Measurements from ENCODE around the gene LASP1.

LASP1 gene

GRCh38 chr17:38861399-38861843 is 8.4 kb upstream of the LASP1 start:
- no peak for DNase-seq (ENCODE audit: low spot score)
- no peak overlapping the region for H3K4me3 Mint-ChIP-seq

GRCh38 chr17:38864636-38865398 is 5.0 kb upstream of the LASP1 start:
- H3K27ac Mint-ChIP-seq = no peak overlapping the region
- no peaks in the 10 kb centered on the region for H3K9me3 Mint-ChIP-seq
- H3K27me3 Mint-ChIP-seq (ENCODE audit: low read depth) = peaks cover 2% of the 10 kb centered on the region
- peaks cover 19% of the 10 kb centered on the region for H3K4me1 Mint-ChIP-seq (ENCODE audit: low read depth)
- DNase-seq (ENCODE audit: low spot score) = no peak
- H3K36me3 Mint-ChIP-seq (ENCODE audit: low read depth) = no peaks in the 10 kb centered on the region
- no peak overlapping the region for H3K4me3 Mint-ChIP-seq

More at GRCh38 chr17:38861399-38861843, 8.4 kb upstream of the LASP1 start:
- Mint-ChIP-seq H3K27me3 (ENCODE audit: low read depth) (no peaks in the 10 kb centered on the region), H3K9me3 (no peaks in the 10 kb centered on the region), H3K27ac (no peak overlapping the region), H3K36me3 (ENCODE audit: low read depth) (no peaks in the 10 kb centered on the region), H3K4me1 (ENCODE audit: low read depth) (no peaks in the 10 kb centered on the region)

- H3K9me3 Mint-ChIP-seq = no peaks in the 10 kb centered on the region
- H3K4me3 Mint-ChIP-seq = peak overlapping the region; percentile 92
These were observed 2.5 kb upstream of the LASP1 start for GRCh38 chr17:38867179-38867967.

GRCh38 chr17:38867968-38868816 is 1.7 kb upstream of the LASP1 start:
- peak; percentile 22 for DNase-seq (ENCODE audit: low spot score)
- no peaks in the 10 kb centered on the region for H3K9me3 Mint-ChIP-seq
- peak overlapping the region; percentile 92 for H3K4me3 Mint-ChIP-seq
- H3K36me3 Mint-ChIP-seq (ENCODE audit: low read depth) = peaks cover 13% of the 10 kb centered on the region
- H3K27me3 Mint-ChIP-seq (ENCODE audit: low read depth) = peaks cover 2% of the 10 kb centered on the region
- peaks cover 37% of the 10 kb centered on the region for H3K4me1 Mint-ChIP-seq (ENCODE audit: low read depth)
- peak overlapping the region; percentile 98 for H3K27ac Mint-ChIP-seq

More at GRCh38 chr17:38867179-38867967, 2.5 kb upstream of the LASP1 start:
- Mint-ChIP-seq H3K4me1 (ENCODE audit: low read depth) (peaks cover 30% of the 10 kb centered on the region), H3K27me3 (ENCODE audit: low read depth) (peaks cover 2% of the 10 kb centered on the region), H3K27ac (peak overlapping the region; percentile 98), H3K36me3 (ENCODE audit: low read depth) (peaks cover 9% of the 10 kb centered on the region)
- DNase-seq (ENCODE audit: low spot score) = peak; percentile 63

DNA sequence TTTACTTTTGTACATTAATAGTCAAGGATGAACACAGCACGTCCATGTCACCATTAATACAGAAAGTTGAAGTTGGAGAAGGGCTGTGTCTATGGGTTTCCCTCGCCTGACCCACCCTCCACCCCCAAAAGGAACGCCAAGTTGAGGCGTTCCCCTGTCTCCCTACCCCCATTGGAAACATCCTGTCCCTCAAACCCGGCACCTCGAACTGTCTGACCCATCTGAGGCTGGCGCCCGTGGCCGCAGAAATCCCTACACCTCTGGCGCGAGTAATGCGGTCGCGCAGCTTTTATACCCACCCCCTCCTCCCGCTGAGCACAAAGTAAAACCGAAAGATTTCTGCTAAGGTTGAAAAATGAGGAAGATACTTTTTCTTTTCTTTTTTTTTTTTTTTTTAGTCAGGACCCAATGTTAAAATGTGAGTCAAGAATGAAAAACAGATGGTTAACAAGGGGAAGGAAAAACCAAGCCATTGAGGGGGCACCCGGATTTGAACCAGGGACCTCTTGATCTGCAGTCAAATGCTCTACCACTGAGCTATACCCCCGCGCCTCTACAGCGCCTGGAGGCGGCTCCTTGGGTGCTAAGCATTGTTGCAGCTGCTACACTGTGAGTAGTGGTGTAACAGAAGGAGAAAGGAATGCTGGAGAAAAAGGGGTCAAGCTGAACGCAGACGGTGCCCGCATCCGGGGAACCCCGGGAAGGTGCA is 887 bp upstream of the LASP1 start:
- H3K4me1 Mint-ChIP-seq (ENCODE audit: low read depth) = peaks cover 42% of the 10 kb centered on the region
- no peaks in the 10 kb centered on the region for H3K9me3 Mint-ChIP-seq
- H3K27me3 Mint-ChIP-seq (ENCODE audit: low read depth) = peaks cover 2% of the 10 kb centered on the region
- H3K27ac Mint-ChIP-seq = peak overlapping the region; percentile 98
- DNase-seq (ENCODE audit: low spot score) = peak; percentile 87
- H3K4me3 Mint-ChIP-seq = peak overlapping the region; percentile 92
- peaks cover 14% of the 10 kb centered on the region for H3K36me3 Mint-ChIP-seq (ENCODE audit: low read depth)

GRCh38 chr17:38870259-38871165 is 654 bp downstream of the LASP1 start:
- H3K27me3 Mint-ChIP-seq (ENCODE audit: low read depth) = peaks cover 2% of the 10 kb centered on the region
- peaks cover 14% of the 10 kb centered on the region for H3K36me3 Mint-ChIP-seq (ENCODE audit: low read depth)
- H3K27ac Mint-ChIP-seq = peak overlapping the region; percentile 97
- peak; percentile 77 for DNase-seq (ENCODE audit: low spot score)
- H3K4me3 Mint-ChIP-seq = peak overlapping the region; percentile 97
- H3K9me3 Mint-ChIP-seq = no peaks in the 10 kb centered on the region
- H3K4me1 Mint-ChIP-seq (ENCODE audit: low read depth) = peaks cover 46% of the 10 kb centered on the region

- Mint-ChIP-seq H3K4me1 (ENCODE audit: low read depth) (peaks cover 48% of the 10 kb centered on the region), H3K27me3 (ENCODE audit: low read depth) (peaks cover 2% of the 10 kb centered on the region), H3K9me3 (no peaks in the 10 kb centered on the region), H3K4me3 (peak overlapping the region; percentile 88), H3K36me3 (ENCODE audit: low read depth) (peaks cover 15% of the 10 kb centered on the region), H3K27ac (peak overlapping the region; percentile 87)
- DNase-seq (ENCODE audit: low spot score) = peak; percentile 78
These were observed 1.6 kb downstream of the LASP1 start for GRCh38 chr17:38871247-38872015.

GRCh38 chr17:38872027-38872511 is 2.2 kb downstream of the LASP1 start:
- Mint-ChIP-seq H3K36me3 (ENCODE audit: low read depth) (peaks cover 16% of the 10 kb centered on the region), H3K27ac (peak overlapping the region; percentile 87), H3K27me3 (ENCODE audit: low read depth) (peaks cover 2% of the 10 kb centered on the region), H3K4me1 (ENCODE audit: low read depth) (peaks cover 55% of the 10 kb centered on the region), H3K9me3 (no peaks in the 10 kb centered on the region), H3K4me3 (peak overlapping the region; percentile 88)
- DNase-seq (ENCODE audit: low spot score) = no peak

DNA sequence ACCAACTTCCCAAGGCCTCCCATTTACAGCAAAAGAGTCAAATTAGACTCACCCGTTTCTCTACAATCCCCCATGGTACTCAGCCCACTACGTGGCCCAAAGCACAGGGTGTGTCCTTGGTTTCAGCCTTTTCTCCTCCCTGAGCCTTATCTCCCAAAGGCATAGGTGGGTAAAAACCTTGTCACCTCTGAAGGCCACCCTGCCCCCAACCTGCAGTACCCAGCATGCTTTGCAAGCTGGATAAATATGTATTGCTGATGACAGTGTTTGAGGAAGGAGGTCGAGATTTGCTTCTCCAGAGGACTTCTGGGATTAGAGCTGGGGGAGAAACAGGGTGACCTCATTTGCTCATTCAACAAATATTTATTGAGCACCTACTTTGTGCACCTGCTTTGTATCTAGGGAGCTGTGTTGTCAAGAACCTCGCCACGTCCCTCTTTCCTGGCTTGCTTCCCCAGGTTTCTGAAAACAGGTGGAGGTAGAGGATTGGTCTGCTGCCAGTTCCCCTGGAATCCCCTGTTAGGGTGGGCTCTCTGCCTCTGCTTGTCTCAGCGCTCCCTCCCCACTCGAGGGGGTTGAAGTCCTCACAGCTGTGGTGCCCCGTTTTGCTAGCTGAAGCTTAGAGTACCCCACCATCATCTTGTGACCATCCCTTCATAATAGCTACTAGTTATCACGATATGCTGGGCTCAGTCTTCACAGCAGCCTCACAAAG is 3.0 kb downstream of the LASP1 start:
- DNase-seq (ENCODE audit: low spot score) = no peak
- peak overlapping the region; percentile 60 for H3K27ac Mint-ChIP-seq
- H3K36me3 Mint-ChIP-seq (ENCODE audit: low read depth) = peaks cover 16% of the 10 kb centered on the region
- H3K27me3 Mint-ChIP-seq (ENCODE audit: low read depth) = peaks cover 2% of the 10 kb centered on the region
- H3K4me1 Mint-ChIP-seq (ENCODE audit: low read depth) = peaks cover 57% of the 10 kb centered on the region
- H3K9me3 Mint-ChIP-seq = no peaks in the 10 kb centered on the region
- peak overlapping the region; percentile 88 for H3K4me3 Mint-ChIP-seq

DNA sequence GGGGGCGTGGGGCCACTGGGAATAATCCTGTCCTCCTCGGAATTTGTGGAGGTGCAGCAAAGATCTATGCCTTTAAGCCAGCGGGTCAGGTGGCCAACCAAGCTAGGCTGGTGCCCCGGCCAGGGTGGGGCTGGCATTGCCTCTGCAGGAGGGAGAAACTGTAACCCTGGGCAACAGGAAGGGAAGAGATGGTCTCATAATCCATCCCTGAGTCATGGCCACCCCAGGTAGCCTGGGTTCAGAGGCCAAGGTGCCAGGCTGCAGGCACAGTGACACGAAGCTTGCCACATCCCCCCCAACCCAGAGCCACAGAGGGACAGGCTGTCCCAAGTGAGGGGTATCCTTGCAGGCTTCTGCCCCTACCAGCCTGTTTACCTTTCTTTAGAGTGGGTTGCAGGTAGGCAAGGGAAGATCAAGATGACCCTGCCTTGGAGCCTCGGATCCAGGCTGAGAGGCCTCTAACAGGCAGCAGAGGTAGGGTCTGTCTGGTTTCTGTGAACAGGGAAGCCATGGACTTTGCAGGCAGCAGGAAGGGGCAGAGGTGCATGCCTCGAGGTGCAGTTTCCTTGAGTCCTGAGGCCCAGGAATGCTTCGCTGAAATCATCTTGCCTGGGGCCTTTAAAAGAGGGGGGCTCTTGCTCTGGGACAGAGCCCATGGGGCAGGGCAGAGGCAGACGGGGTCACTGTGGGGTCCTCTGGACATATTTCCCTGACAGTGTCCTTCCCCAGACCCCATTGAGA is 4.0 kb downstream of the LASP1 start:
- Mint-ChIP-seq H3K36me3 (ENCODE audit: low read depth) (peaks cover 21% of the 10 kb centered on the region), H3K4me1 (ENCODE audit: low read depth) (peaks cover 53% of the 10 kb centered on the region)

More for the DNA sequence above, 4.0 kb downstream of the LASP1 start:
- H3K27me3 Mint-ChIP-seq (ENCODE audit: low read depth) = peaks cover 2% of the 10 kb centered on the region
- H3K4me3 Mint-ChIP-seq = peak overlapping the region; percentile 21
- no peak for DNase-seq (ENCODE audit: low spot score)
- H3K9me3 Mint-ChIP-seq = no peaks in the 10 kb centered on the region
- H3K27ac Mint-ChIP-seq = peak overlapping the region; percentile 41

Data from T-helper 2 cell treated with Interferon-gamma antibody and Interleukin-4, amounts not matched to agents 5 μg/mL and 100 μg/mL, for 36 hours (primary cell).